ENCODE data around the gene CPXM2.

Gene CPXM2

DNA sequence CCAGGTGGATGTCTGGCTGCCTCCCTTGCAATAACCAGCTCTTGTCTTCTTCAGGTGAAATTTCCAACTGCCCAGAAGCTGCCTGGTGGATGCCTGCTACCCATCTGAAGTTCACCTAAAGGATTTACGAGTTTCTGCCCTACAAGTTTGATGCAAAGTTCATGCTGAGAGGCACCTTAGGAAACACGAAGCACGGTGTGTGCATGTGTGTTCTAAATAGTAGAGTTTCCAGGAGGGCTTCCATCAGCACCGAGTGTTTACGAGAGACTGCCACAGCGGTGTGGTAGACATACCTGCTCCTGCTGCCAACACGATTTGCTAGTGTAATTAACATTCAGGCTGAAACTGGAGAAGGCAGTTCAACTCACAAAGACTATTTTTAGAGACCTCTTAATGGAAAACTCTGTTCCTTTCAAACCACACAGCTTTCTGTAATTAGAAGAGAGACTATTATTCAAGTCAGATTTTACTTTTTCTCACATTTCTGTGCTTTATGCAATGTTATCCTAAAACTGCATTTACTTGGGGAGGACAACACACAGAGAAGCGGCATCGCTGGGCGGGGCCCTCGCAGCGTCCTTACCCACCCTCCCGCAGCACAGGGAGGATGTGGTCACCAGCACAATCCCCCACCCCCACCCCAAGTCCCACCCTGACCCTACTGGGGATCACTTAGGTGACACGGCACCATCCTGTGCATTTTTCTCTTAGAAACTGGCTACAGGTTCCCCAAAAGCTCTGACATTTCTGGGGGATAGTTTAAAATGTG is 15.5 kb upstream of the CPXM2 start:
- TF ChIP-seq, protein P1, sequence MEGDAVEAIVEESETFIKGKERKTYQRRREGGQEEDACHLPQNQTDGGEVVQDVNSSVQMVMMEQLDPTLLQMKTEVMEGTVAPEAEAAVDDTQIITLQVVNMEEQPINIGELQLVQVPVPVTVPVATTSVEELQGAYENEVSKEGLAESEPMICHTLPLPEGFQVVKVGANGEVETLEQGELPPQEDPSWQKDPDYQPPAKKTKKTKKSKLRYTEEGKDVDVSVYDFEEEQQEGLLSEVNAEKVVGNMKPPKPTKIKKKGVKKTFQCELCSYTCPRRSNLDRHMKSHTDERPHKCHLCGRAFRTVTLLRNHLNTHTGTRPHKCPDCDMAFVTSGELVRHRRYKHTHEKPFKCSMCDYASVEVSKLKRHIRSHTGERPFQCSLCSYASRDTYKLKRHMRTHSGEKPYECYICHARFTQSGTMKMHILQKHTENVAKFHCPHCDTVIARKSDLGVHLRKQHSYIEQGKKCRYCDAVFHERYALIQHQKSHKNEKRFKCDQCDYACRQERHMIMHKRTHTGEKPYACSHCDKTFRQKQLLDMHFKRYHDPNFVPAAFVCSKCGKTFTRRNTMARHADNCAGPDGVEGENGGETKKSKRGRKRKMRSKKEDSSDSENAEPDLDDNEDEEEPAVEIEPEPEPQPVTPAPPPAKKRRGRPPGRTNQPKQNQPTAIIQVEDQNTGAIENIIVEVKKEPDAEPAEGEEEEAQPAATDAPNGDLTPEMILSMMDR (IDR thresholded peaks at IDR 0.05; ENCODE audit: insufficient read depth, low read length) = no peak
- TF ChIP-seq POLR2AphosphoS5 (IDR thresholded peaks at IDR 0.05; ENCODE audit: low read depth) = no peak
- no peak for TF ChIP-seq SPI1 (IDR thresholded peaks at IDR 0.05; ENCODE audit: borderline replicate concordance, low read depth)
- TF ChIP-seq, protein P2, sequence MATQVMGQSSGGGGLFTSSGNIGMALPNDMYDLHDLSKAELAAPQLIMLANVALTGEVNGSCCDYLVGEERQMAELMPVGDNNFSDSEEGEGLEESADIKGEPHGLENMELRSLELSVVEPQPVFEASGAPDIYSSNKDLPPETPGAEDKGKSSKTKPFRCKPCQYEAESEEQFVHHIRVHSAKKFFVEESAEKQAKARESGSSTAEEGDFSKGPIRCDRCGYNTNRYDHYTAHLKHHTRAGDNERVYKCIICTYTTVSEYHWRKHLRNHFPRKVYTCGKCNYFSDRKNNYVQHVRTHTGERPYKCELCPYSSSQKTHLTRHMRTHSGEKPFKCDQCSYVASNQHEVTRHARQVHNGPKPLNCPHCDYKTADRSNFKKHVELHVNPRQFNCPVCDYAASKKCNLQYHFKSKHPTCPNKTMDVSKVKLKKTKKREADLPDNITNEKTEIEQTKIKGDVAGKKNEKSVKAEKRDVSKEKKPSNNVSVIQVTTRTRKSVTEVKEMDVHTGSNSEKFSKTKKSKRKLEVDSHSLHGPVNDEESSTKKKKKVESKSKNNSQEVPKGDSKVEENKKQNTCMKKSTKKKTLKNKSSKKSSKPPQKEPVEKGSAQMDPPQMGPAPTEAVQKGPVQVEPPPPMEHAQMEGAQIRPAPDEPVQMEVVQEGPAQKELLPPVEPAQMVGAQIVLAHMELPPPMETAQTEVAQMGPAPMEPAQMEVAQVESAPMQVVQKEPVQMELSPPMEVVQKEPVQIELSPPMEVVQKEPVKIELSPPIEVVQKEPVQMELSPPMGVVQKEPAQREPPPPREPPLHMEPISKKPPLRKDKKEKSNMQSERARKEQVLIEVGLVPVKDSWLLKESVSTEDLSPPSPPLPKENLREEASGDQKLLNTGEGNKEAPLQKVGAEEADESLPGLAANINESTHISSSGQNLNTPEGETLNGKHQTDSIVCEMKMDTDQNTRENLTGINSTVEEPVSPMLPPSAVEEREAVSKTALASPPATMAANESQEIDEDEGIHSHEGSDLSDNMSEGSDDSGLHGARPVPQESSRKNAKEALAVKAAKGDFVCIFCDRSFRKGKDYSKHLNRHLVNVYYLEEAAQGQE (IDR thresholded peaks at IDR 0.05; ENCODE audit: insufficient replicate concordance, low read depth) = no peak
- no peak for TF ChIP-seq GABPA (IDR thresholded peaks at IDR 0.05; ENCODE audit: low read depth)
- Histone ChIP-seq H3K4me3 (replicated peaks; ENCODE audit: insufficient read depth, low read length) (no peak overlapping the region), H3K27me3 (ENCODE audit: insufficient read depth, poor library complexity, severe bottlenecking) (no peaks in the 10 kb centered on the region), H3K27ac (replicated peaks) (no peak overlapping the region)
- no peak for DNase-seq (ENCODE audit: low read depth in 1 of 2, low spot score in 1 of 2)

DNA sequence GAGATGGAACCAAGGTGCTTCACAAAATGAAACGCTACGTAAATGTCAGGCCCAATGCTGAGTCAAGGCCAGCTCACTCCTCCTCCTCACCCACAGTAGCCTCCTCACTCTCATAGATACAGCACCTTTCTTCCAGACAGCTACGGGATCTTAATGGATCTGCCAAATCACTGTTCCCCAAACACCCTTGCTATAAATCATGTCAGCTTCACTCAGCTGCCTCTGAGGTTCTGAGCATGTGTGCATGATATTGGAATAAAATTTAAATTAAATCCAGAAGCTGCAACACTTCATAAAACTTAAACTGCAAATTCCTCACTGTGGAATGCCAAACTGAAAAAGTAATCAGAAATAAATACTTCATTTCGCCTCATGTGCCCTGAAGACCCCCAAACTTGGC is 14.7 kb upstream of the CPXM2 start:
- no peak overlapping the region for H3K27ac ChIP-seq (replicated peaks)
- no peak for DNase-seq (ENCODE audit: low read depth in 1 of 2, low spot score in 1 of 2)
- no peak overlapping the region for H3K4me3 ChIP-seq (replicated peaks; ENCODE audit: insufficient read depth, low read length)
- no peaks in the 10 kb centered on the region for H3K27me3 ChIP-seq (ENCODE audit: insufficient read depth, poor library complexity, severe bottlenecking)
- TF ChIP-seq, protein P2 (IDR thresholded peaks at IDR 0.05; ENCODE audit: insufficient replicate concordance, low read depth) = no peak
- no peak for TF ChIP-seq POLR2AphosphoS5 (IDR thresholded peaks at IDR 0.05; ENCODE audit: low read depth)
- TF ChIP-seq, protein P1 (IDR thresholded peaks at IDR 0.05; ENCODE audit: insufficient read depth, low read length) = no peak

DNA sequence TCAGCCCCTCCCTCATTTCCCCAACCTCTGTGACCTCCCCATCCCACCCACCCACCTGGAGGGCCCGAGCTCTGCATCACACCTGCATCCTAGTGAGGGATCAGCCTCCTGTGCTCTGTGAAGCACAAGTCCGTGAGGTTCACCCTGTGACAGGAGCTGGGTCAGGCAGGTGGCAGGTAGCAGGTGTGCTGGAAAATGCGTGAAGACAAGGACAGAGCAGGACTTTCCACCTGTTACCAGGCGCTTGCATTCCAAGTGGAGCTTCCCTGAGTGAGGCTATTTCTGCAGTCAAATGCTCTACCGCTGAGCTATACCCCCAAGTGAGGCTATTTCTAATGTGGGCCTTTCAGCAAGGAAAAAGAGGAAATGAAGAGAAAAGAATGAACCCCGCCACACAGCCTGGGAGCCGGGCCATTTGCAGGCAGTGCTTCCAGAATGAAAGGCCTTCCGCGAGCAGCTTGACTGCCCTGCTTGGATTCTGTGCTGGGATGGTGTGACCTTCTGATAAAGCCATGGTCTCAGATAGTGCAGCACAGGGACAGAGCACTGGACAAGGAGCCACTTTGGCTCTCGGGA is 13.3 kb upstream of the CPXM2 start:
- TF ChIP-seq, protein P1 (IDR thresholded peaks at IDR 0.05; ENCODE audit: insufficient read depth, low read length) = no peak
- TF ChIP-seq GABPA (IDR thresholded peaks at IDR 0.05; ENCODE audit: low read depth) (no peak), POLR2AphosphoS5 (IDR thresholded peaks at IDR 0.05; ENCODE audit: low read depth) (no peak), SPI1 (IDR thresholded peaks at IDR 0.05; ENCODE audit: borderline replicate concordance, low read depth) (no peak)
- TF ChIP-seq, protein P2 (IDR thresholded peaks at IDR 0.05; ENCODE audit: insufficient replicate concordance, low read depth) = no peak
- no peaks in the 10 kb centered on the region for H3K27me3 ChIP-seq (ENCODE audit: insufficient read depth, poor library complexity, severe bottlenecking)
- H3K4me3 ChIP-seq (replicated peaks; ENCODE audit: insufficient read depth, low read length) = no peak overlapping the region
- no peak for DNase-seq (ENCODE audit: low read depth in 1 of 2, low spot score in 1 of 2)
- H3K27ac ChIP-seq (replicated peaks) = no peak overlapping the region
